Naive thymus-derived CD4-positive, alpha-beta T cell (primary cell): Measurements from ENCODE around the gene C14orf39. TPM values are rescaled to one million over a fixed set of nuclear protein-coding genes. Genes with fewer than 3 reads are reported as not detected.

Experiments
- polyA plus RNA-seq, 2 donors: library from polyadenylated mRNA; unstranded; fragments of 300-500 nt; fragmentation: Illumina TruSeq; gene quantifications; one replicate each; pipeline ENCODE4 v1.2.3, GENCODE V29; 2021
- total RNA-seq, 6 experiments: library from RNA in 5 of 6; stranded (reverse) in 5 of 6; gene quantifications; 1 replicate in 5 of 6; 2 replicates in 1 of 6; pipeline ENCODE4 v1.2.3 and lab custom pipeline; 2021 to 2026

Gene C14orf39
- total and polyA plus RNA-seq, 7 experiments from 2014 or later: not detected

Other genes starting within 250 kb of the C14orf39 start
- gene PPM1A, start 236.8 kb downstream of the C14orf39 start, total RNA-seq: 10 to 100 TPM; 42.0 to 71.4 (median 47.3) TPM
- 10 to 100 TPM; 15.7 to 20.8 TPM for gene PPM1A, start 236.8 kb downstream of the C14orf39 start, polyA plus RNA-seq
- gene SIX6, start 23.1 kb upstream of the C14orf39 start, total RNA-seq: not detected
- gene SIX6, start 23.1 kb upstream of the C14orf39 start, polyA plus RNA-seq: not detected
- under 1 TPM in 1 of 5 experiments, not detected in 4; 0.70 TPM for gene SIX1, start 163.4 kb upstream of the C14orf39 start, total RNA-seq
- gene SIX1, start 163.4 kb upstream of the C14orf39 start, polyA plus RNA-seq: not detected
- gene SIX4, start 238.3 kb upstream of the C14orf39 start, total RNA-seq: under 1 TPM in 1 of 5 experiments, not detected in 4; 0.46 TPM
- gene SIX4, start 238.3 kb upstream of the C14orf39 start, polyA plus RNA-seq: not detected
- gene MNAT1, start 248.7 kb upstream of the C14orf39 start, total RNA-seq: 10 to 100 TPM; 16.0 to 39.1 (median 20.0) TPM
- 10 to 100 TPM; 11.8 to 18.3 TPM for gene MNAT1, start 248.7 kb upstream of the C14orf39 start, polyA plus RNA-seq